AG09319 (cell line): Measurements from ENCODE around the gene FAM168B.
A peak's percentile ranks its signal among the peaks of the same experiment; 100 is the strongest.

Experiments
- DNase-seq: peaks from one replicate; pipeline ENCODE4 v3.0.0-alpha.2; 2010; ENCODE audit warnings: low read depth; ENCODE audit errors: extremely low read depth
- CTCF ChIP-seq: IDR thresholded peaks from 2 replicates; pipeline ENCODE4 v1.5.1; 2011; ENCODE audit warnings: low read depth, mild to moderate bottlenecking, inconsistent platforms, low read length, moderate library complexity

FAM168B gene

GRCh38 chr2:131093006-131093695 lies at the start of gene FAM168B:
Gene FAM168B, minus strand, starts transcription at chr2:131093460. Its CDS starts 10,814 bp downstream, at chr2:131082646.
- no peak for TF ChIP-seq CTCF
- DNase-seq: peak; percentile 66

GRCh38 chr2:131142849-131143248 lies 49.6 kb upstream of the FAM168B start:
- no peak for DNase-seq
- TF ChIP-seq CTCF: no peak

- no peak for TF ChIP-seq CTCF
- DNase-seq: no peak
Observed at GRCh38 chr2:131140581-131140980, 47.3 kb upstream of the FAM168B start.

- no peak for TF ChIP-seq CTCF
- DNase-seq: no peak
Observed at GRCh38 chr2:131132729-131133128, 39.5 kb upstream of the FAM168B start.

GRCh38 chr2:131130298-131130596 lies 37.0 kb upstream of the FAM168B start:
- no peak for DNase-seq
- TF ChIP-seq CTCF: no peak

GRCh38 chr2:131127981-131128380 lies 34.7 kb upstream of the FAM168B start:
- no peak for DNase-seq
- TF ChIP-seq CTCF: no peak

- DNase-seq: no peak
- TF ChIP-seq CTCF: no peak
Observed at GRCh38 chr2:131127076-131127475, 33.8 kb upstream of the FAM168B start.
